Occipital lobe (tissue), 2 donors: ENCODE data around the gene CDX1. TPM values are rescaled to one million over a fixed set of nuclear protein-coding genes. Genes with fewer than 3 reads are reported as not detected.

Experiments
- DNase-seq: peaks from one replicate; lab custom pipeline; 2025; lab: John Stamatoyannopoulos, UW
- total RNA-seq: library from RNA; depleted of rRNA; stranded (reverse); fragments of >200 nt; gene quantifications from one replicate; pipeline ENCODE4 v1.2.3, GENCODE V29; 2014

The CDX1 gene
- total RNA-seq, 1 donor from 2014 or later: not detected

DNA sequence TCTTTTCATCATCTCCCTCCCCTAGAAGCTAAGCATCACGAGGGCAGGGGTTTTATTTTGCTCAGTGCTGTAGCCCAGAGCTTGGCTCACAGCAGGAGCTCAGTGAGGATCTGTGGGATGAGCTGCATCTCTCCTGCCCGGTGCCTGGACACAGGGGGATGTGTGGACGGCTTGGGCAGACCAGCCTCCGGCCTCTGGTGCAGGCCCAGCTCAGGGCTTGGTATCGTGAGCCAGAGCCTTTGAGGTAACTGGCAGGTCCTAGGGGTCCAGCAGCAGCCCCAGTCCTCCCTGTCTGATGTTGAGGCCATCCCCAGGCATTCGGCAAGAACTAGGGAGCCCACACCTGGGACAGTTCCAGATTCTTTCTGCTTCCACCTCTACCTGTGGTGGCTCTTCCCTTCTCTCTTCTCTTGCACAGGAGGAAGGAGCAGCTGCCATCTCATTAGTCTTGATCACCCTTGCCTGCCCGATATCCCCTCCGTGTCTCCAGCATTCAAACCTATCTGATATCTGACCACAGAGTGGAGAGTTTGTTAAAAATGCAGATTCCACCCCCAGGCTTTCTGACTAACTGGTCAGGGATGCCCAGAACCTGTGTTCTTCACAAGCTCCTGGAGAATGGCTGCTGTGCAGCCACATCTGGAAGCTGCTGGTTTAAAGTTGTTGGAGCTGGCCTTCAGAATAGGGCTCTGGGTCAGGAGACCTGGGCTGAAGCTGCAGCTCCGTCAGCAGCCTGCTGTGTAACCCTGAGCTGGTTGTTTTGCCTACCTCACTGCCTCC is 15.4 kb downstream of the CDX1 start:
- no peak for DNase-seq

DNA sequence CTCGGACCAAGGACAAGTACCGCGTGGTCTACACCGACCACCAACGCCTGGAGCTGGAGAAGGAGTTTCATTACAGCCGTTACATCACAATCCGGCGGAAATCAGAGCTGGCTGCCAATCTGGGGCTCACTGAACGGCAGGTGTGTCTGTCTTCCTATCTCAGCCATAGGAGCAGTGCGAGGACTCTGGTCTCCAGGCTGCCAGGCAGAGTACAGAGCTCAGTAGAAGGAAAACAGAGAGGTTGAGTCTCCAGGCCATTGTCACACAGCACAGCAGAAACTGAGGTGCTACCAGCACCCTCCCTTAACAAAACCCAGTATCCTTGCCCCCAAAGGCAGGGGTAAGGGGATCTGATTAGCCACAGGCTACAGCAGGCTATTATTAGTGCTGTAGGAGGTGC is 16.2 kb downstream of the CDX1 start:
- DNase-seq: no peak

DNA sequence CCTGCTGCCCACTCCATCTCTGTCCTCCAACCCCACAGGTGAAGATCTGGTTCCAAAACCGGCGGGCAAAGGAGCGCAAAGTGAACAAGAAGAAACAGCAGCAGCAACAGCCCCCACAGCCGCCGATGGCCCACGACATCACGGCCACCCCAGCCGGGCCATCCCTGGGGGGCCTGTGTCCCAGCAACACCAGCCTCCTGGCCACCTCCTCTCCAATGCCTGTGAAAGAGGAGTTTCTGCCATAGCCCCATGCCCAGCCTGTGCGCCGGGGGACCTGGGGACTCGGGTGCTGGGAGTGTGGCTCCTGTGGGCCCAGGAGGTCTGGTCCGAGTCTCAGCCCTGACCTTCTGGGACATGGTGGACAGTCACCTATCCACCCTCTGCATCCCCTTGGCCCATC is 16.9 kb downstream of the CDX1 start:
- no peak for DNase-seq

DNA sequence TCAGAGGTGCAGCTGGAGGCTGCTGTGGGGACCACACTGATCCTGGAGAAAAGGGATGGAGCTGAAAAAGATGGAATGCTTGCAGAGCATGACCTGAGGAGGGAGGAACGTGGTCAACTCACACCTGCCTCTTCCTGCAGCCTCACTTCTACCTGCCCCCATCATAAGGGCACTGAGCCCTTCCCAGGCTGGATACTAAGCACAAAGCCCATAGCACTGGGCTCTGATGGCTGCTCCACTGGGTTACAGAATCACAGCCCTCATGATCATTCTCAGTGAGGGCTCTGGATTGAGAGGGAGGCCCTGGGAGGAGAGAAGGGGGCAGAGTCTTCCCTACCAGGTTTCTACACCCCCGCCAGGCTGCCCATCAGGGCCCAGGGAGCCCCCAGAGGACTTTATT is 17.4 kb downstream of the CDX1 start:
- no peak for DNase-seq

DNA sequence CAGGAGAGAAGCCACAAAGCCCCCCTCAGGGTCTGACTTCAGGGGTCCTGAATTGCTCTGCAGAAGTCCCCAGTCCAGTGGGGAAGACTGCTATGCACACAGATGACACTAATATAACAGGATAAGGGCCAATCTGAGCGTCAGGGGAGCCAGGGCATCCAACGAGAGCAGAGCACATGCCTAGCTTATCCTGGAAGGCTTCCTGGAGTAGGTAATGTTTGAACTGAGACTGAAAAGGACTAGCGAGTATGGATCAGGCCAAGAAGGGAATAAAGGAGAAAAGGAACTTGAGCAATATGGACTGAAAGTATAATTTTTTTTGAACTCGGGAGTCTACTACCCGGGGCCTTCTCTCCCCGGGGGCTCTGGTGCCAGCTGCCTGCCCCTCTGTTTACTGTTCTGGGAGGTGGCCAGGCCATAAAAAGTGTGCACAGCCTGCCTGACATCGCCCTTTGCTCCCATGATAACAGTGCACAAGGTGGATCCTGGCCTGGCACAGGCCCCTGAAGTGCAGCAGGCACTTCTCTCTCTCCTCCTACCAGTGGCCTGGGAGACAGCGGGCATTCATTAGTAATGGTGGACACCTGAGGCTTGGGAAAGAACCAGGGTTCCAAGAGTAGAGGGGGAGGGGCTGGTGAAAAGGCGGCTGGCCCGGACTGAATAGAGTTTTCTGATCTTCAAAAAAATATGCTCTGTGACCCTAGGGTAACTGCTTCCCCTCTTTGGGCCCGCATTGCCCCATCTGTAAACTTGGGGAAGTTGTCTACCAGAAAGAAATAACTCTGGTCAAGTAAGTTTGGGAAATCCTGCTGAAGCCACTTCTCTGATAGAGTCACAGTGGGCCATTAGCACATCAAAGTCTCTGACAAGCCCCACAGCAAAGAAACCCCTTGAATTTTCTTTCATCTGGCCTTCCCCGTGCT is 18.7 kb downstream of the CDX1 start:
- DNase-seq: no peak

DNA sequence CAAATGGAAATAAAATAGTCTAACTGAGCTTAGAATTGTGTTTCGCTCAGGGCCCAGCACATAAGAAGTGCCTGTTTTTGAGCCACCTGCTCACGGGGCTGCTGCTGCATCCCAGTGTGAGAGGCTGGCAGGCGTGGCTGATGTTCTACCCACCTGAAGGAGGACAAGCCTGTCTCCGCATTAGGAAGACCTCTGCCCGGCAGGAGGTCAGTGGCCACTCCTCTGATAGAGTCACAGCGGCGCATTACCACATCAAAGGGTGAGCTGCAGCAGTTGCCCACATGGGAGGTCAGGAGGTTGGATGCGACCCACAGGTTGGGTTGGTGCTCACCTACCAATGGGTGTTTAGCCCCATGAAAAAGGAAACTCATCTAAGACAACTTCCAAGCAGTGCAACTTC is 19.6 kb downstream of the CDX1 start:
- DNase-seq: no peak

DNA sequence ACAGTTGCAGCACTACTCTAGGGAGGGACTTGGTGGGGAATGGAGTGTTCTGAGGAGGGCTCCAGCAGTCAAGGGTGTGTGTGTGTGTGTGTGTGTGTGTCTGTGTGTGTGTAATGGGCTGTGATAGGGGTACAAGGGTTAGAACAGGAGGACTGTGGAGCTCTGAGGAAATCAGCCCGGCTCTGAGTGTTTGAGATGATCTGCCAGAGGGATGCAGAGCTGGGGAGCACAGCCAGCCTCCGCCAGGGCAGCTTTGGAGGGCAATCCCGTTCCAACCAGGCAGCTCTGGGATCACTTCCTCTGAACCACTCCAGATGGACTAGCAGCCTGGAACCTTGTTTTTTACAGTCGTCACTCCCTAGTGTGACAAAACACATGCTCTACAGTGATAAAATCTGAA is 20.3 kb downstream of the CDX1 start:
- no peak for DNase-seq

DNA sequence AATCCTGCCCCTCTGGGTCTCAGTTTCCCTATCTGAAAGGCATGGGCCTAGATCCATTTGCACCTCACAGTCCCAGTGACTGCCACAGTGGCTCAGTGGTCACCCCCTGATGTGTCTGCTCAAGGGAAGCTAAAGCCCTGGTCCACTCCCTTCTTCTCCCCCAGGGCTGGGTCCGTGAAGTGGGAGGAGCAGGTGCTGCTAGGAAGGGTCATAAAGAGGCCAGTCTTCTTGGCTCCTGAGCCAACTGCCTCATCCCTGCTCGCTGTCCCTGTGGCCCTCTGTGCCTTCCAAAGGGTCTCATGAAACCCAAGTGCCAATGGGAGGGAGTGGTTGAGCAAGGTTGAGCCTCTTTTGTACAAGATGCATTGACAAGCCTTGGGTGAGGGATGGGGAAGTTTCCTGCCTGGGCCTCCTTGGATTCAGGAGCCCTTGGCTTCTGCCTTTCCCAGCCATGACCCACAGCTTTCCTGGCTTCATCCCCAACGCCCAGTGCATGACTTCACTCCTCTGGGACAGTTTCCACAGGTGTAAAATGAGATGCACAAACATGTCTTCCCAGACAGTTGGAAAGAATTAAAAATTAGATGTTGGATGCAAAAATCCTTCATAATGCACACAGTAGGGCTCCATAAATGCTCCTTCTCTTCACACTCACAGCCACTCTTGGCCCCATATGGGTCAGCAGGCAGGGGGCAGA is 21.7 kb downstream of the CDX1 start:
- no peak for DNase-seq

DNA sequence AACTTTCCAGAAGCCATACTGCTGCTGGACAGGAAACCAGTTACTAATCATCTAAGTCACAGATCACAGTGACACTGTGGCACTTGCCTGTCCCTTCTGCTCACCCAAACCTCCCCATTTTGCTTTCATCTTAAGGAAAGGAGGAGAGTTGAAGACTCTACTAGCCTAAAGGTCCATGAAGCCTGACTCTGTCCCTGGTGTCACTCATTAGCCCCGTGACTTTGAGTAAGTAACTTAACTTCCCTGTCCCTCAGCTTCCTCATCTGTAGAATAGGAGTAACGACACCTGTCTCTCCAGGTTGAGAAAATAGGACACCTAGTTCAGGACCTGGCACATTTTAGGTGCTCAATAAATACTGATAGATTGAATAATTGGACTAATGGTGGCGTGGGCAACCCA is 22.7 kb downstream of the CDX1 start:
- DNase-seq: no peak

DNA sequence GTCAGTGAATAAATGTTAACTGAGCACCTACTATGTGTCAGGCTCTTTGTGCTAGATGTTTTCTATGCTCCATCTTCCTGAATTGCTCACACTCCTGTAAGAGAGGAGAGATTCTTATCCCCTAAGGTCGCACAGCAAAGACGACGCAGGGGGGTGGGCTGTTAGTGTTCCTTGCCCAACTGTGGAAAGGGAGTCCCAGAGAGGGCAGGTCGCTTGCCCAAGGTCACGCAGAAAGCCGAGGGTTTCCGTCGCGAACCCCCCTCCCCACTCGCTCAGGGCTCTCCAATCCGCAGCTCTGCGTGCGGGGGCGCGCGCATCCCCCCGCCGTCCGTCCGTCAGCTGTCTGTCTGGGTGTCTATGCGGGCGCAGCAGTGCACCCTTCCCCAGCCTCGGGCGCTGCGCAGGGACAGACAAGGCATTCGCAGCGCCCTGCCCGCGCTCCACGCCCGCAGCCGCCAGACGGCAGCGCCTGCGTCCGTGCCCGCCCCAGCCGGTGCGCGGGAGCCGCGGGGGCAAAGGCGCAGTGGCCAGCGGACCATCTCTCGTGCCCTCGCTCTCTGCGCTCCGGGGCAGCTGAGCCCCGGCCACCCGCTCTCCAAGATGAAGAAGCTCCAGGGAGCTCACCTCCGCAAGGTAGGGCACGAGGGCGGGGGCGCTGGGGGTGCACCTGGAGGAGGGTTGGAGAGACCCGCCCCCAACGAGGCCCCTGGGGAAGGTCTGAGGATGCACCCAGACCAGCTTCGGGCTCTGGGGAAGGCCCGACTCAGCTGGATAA is 23.3 kb downstream of the CDX1 start, which contains the start of gene SLC6A7:
SLC6A7 (plus strand) TSS at position 335 of the 775 bp plus-strand sequence; CDS start at position 601, 266 bp downstream.
- no peak for DNase-seq

DNA sequence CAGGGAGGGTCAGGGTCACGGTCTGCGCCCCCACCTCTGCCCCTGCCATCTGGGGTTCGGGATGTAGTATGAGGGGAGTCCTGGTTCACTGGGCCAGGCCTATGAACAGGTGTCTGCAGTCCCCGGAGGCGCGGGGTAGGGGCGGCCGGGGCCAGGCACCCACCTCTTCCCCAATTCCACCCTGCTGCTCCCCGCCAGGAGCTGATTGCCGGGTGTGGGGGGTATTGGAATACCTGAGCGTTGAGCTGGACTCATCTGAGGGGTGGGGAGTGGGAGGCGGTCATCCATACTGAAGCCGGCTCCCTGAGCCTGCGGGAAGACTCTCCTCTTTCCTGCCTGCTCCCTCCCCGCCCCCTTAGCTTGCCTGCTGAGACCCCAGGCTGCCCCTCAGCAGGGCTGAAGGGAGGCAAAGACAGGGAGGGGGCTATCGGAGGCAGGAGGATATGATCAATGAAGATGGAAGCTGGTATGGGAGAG is 24.0 kb downstream of the CDX1 start:
- no peak for DNase-seq

DNA sequence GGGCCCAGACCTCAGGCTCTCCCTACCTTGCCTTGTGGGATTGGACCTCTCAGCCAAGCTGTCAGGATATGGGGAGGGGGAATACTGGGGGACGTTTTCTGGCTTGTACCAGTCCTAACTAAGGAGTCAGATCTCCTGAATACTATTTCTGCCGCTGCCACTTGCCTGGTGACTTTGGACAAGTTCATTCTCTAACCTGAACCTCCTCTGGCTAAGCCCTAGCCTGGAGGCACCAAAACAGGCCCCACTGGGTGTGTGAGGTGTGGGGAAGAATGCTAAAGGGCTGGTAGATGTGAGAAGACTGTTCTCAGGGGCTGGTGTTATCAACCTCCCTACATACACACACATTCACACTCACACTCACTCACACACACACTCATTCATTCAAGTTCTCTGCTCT is 24.4 kb downstream of the CDX1 start:
- DNase-seq: no peak

DNA sequence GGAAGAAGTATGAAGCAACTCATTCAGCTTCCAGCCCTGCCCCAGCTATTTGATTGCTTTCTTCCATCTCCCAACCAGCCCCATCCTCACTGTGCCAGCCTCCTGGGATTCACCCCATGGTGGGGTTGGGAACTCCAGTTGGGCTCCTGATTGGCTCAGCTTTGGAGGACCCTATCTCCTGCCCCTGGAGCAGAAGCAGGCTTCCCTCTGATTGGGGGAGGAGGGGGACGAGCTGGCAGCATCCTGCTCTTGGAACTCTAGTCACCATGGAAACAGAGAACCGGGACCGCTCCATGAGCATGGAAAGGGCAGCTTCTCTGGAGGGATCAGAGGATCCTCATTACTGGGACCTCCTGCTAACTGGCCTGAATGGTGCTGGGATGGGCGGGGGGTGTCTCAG is 25.9 kb downstream of the CDX1 start:
- DNase-seq: no peak

DNA sequence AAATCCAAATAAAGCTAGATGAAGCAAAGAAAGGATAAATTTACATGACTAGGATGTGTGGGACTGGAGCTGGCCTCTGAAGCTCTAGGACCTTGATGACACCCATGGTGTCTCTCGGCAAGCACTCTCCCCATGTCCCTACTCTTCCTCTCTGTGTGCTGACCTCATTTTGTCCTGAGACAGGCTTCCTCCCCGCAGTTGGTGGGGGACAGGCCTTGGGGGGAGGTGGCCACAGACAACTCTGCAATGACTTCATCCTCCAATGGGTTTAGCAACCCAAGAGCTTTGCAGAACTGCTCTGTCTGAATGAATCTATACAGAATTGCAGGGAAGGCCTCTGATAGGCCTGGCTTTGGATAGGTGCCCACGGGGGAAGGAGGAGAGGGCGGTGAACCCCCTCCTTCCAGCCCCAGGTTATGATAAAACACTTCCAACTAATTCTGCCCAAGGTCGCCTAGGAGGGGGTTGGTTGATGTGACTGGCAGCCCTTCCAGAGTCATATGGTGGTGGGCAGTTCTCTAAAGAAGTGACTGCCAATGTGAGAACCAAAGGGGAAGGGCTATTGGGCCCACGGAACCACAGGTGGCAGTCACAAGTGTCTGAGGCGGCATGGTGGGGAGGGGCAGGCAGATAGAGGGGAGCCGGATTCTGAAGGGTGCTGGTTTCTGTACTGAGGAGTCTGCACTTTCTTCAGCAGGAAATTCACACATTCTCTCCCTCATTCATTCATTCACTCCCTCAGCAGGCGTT is 29.3 kb downstream of the CDX1 start:
- no peak for DNase-seq

DNA sequence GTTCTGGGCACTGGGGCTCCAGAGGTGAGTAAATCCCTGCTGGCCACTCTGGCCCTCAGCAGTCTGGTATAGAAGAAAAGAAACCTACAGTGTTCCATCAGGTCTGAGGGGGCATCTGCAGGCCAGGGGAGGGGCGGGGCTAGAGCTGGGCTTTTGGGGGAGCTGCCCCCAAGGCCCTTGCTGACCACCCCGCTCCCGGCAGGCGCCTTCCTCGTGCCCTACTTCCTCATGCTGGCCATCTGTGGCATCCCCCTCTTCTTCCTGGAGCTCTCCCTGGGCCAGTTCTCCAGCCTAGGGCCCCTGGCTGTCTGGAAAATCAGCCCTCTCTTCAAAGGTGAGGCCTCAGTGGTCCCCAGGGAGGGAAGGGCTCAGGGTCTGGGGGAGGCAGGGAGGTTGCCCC is 29.9 kb downstream of the CDX1 start:
- DNase-seq: no peak

DNA sequence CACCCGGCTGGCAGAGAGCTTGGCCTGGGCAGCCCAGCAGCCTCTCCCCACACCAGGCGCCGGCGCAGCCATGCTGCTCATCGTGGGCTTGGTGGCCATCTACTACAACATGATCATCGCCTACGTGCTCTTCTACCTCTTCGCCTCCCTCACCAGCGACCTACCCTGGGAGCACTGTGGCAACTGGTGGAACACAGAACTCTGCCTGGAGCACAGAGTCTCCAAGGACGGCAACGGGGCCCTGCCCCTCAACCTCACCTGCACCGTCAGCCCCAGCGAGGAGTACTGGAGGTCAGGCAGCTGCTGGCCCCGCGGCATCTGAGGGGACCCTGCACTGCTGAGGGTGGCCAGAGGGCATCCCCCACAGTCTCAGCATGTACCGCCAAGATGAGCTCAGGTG is 30.4 kb downstream of the CDX1 start:
- DNase-seq: no peak

DNA sequence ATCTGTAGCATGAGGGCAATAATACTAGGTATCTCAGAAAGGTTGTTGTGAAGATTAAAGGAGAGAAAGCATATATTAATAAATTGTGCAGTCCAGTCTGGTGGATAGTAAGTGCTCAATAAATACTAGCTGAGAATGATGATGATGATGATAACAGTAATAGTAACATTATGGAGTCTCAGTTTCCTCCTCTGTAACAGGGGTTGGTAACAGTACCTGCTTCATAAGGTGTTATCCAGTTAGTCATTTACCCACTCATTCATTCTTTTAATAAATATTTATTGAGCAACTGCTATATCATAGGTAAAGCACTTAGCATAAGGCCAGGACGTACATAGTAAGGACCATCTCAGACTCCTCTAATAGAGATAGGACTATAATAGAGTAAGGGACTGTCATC is 30.9 kb downstream of the CDX1 start:
- DNase-seq: no peak

DNA sequence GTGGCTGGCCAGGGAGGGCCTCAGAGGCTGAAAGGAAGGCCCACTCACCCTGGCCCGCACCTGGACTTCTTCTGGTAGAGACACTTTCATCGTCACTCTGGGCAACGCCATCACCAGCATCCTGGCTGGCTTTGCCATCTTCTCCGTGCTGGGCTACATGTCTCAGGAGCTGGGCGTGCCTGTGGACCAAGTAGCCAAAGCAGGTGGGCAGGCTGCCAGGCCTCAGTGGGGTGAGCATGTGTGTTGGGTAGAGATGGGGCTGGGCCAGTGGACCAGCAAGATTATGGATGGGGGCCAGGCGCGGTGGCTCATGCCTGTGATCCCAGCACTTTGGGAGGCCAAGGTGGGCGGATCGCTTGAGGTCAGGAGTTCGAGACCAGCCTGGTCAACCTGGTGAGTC is 35.9 kb downstream of the CDX1 start:
- no peak for DNase-seq

DNA sequence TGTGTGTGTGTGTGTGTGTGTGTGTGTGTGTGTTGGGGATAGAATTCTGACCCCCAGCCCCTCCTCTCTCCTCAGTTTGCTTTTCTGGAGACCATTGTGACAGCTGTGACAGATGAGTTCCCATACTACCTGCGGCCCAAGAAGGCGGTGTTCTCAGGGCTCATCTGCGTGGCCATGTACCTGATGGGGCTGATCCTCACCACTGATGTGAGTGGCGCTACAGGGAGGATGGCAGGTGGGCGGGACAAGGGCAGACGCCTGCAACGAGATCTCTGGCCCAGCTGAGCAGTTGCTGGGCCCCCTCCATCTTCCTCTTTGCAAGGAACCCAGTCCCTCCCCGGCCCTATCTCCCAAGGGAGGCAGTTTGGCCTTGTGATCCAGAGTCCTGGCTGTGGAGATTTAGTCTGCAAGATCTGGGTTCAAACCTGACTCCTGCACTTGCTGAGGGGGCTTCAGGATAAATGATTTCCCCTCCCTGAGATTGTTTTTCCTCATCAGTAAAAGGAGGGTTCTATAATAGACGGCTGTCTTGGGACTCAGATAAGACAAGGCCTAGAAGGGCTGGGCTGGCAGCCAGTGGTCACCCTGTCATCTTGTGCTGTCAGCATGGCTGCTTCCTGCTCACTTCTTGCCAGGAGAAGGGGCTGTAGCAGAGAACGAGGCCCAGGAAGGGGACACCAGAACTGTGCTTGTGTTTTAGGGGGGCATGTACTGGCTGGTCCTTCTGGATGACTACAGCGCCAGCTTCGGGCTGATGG is 37.4 kb downstream of the CDX1 start:
- DNase-seq: no peak

DNA sequence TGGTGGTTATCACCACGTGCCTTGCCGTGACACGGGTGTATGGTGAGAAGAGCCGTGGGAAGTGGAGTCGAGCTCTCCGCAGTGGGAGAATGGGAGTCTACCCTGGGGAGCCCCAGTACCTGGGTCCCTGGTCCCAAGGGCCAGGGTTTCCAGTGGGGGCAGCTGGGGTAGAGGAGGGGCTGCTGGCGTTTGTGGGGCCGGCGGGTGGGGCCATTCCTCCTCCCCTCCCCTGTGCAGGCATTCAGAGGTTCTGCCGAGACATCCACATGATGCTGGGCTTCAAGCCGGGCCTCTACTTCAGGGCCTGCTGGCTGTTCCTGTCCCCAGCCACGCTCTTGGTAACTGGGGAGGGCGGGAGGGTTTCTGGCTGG is 38.0 kb downstream of the CDX1 start:
- no peak for DNase-seq
